Large intestine (tissue), 3 donors: ENCODE results near the gene DUS3L. TPM values are rescaled to one million over a fixed set of nuclear protein-coding genes. Genes with fewer than 3 reads are reported as not detected.
"Not testable (repeated sequence)": the region's sequence is repeated elsewhere in the genome, so short reads cannot be mapped to it uniquely, and the experiment has no call there.

ENCODE experiments used
- DNase-seq, 2 donors: peaks; one replicate each; pipeline versions ENCODE4 v3.0.0 to v3.0.0-alpha.2; 2013
- H3K27ac ChIP-seq: one replicate; pipeline ENCODE4 v1.5.1; 2013; ENCODE audit warnings: low read length
- H3K27me3 ChIP-seq: 2 replicates; pipeline ENCODE4 v1.6.1; 2013; ENCODE audit warnings: low read length; ENCODE audit not compliant: control insufficient read depth, insufficient read depth
- H3K36me3 ChIP-seq: 2 replicates; pipeline ENCODE4 v1.6.1; 2013; ENCODE audit warnings: low read length; ENCODE audit not compliant: control insufficient read depth, insufficient read depth
- H3K4me1 ChIP-seq: one replicate; pipeline ENCODE4 v1.6.1; 2013; ENCODE audit warnings: low read length; ENCODE audit not compliant: control insufficient read depth, insufficient read depth
- H3K4me3 ChIP-seq: one replicate; pipeline ENCODE4 v1.5.1; 2013; ENCODE audit warnings: low read length
- H3K9me3 ChIP-seq: one replicate; pipeline ENCODE4 v1.6.1; 2013; ENCODE audit warnings: mild to moderate bottlenecking, low read depth, low read length, moderate library complexity; ENCODE audit not compliant: control insufficient read depth
- WGBS: methylation state at CpG from one replicate; pipeline ENCODE4 v1.1.5; 2013; ENCODE audit warnings: low lambda C conversion rate; ENCODE audit not compliant: insufficient coverage; 5-methylcytosine and 5-hydroxymethylcytosine counted together
- polyA plus RNA-seq: library from polyadenylated mRNA; unstranded; fragments of 120-200 nt; gene quantifications from one replicate; pipeline ENCODE4 v1.2.1, GENCODE V29; 2013

Gene DUS3L
- polyA plus RNA-seq, 1 donor, result 34.6 TPM

DNA sequence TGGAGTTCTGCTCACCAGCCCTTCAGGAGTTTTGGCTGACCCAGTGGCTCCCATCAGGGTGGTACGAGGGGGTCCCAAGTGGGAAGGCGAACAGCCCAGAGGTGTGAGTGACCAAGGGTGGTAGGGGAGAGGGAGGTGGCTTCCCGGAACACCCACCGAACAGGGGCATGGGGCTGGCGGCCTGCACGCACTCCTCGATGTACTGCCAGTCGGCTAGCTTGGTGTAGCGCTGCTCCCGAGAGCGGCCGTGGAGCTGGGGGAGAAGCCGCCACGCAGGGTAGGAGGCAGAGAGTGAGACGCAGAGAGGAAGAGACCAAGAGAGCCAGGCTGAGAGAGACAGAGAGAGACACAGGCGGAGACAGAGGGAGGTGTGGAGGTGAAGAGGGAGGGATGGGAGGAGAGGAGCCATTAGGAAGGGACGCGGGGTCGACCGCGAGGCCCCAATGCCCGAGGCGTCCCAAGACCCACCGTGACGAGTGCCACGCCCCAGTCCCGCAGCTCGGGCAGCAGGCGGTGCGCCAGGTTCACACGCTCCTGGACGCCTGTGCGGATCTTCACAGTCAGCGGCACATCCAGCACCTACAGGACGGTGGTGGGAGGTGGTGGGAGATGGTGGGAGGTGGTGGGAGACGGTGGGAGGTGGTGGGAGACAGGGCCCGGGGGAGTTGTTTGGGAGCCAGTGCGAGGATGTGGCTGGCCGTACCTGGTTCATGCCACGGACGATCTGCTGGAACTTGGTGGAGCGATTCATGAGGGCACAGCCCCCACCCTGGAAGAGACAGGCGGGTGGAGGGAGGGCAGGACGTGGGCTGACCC is 4.2 kb downstream of the DUS3L start:
- H3K4me1 ChIP-seq, result peaks cover 8% of the 10 kb centered on the region
- no peaks in the 10 kb centered on the region for H3K27me3 ChIP-seq
- DNase-seq, result no peak
- peaks cover 15% of the 10 kb centered on the region for H3K9me3 ChIP-seq
- peaks cover 59% of the 10 kb centered on the region for H3K36me3 ChIP-seq
- no peak overlapping the region for H3K4me3 ChIP-seq
- H3K27ac ChIP-seq, result no peak overlapping the region
- WGBS, result no CpG with 5 or more reads among the region's 44 CpGs

DNA sequence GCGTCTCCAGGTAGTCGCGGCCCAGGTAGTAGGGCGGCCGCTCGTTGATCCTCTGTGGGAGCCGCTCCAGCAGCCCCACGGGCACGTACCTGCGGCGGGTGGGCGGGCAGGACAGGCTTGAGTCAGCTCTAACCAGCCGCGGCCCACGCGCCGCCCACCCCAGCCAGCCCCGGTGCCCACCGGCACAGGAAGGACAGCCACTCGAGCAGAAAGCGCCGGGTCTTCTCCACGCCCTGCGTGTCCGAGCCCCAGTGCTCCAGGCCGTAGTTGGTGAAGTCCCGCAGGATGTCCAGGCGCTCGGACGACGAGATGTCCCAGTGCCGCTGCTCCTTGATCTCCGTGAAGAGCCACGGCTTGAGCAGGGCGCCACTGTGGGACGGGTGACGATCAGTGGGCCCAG is 5.5 kb downstream of the DUS3L start:
- peaks cover 10% of the 10 kb centered on the region for H3K9me3 ChIP-seq
- no peaks in the 10 kb centered on the region for H3K27me3 ChIP-seq
- H3K27ac ChIP-seq, result no peak overlapping the region
- H3K36me3 ChIP-seq, result peaks cover 59% of the 10 kb centered on the region
- peaks cover 5% of the 10 kb centered on the region for H3K4me1 ChIP-seq
- H3K4me3 ChIP-seq, result no peak overlapping the region
- no CpG with 5 or more reads among the region's 37 CpGs for WGBS
- DNase-seq, result no peak

DNA sequence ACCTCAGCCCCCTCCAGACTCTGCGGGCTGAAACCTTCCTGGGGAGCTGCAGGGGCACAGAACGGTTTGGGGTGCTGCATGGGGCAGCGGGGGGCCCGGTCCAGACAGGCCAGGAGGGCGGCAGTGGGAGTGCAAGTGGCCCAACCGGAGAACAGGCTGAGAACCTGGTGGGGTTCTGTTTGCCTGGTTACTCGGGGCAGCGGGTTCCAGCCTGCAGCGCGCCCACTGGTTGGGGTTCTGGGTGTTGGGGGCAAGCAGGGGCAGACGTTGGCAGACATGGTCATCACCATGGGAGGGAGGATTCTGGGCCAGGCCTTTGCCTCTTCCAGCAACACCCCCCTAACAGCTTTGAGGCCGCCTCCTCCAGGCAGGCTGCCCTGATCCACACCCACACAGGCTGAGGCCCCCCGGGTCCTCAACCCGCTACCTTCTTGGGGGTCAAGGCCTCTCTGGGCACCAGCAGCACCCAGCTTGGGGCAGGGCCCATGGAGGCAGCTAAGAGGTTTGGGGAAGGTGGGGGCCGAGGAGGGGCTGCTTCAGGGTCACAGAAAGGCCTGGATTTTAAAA is 6.3 kb downstream of the DUS3L start, which contains the start of gene PRR22:
PRR22 (minus strand) TSS at position 166 of the 567 bp plus-strand sequence; CDS start at position 80, 86 bp downstream.
- Histone ChIP-seq H3K4me1 (no peaks in the 10 kb centered on the region), H3K27ac (no peak within 1 kb of the TSS), H3K27me3 (no peaks in the 10 kb centered on the region), H3K36me3 (peaks cover 54% of the 10 kb centered on the region), H3K4me3 (no peak within 1 kb of the TSS), H3K9me3 (peaks cover 10% of the 10 kb centered on the region)
- no CpG with 5 or more reads among the region's 15 CpGs for WGBS
- no peak for DNase-seq

GRCh38 chr19:5782945-5783919 is 7.7 kb downstream of the DUS3L start:
- WGBS, result no CpG with 5 or more reads among the region's 48 CpGs
- peaks cover 41% of the 10 kb centered on the region for H3K36me3 ChIP-seq
- no peak for DNase-seq

DNA sequence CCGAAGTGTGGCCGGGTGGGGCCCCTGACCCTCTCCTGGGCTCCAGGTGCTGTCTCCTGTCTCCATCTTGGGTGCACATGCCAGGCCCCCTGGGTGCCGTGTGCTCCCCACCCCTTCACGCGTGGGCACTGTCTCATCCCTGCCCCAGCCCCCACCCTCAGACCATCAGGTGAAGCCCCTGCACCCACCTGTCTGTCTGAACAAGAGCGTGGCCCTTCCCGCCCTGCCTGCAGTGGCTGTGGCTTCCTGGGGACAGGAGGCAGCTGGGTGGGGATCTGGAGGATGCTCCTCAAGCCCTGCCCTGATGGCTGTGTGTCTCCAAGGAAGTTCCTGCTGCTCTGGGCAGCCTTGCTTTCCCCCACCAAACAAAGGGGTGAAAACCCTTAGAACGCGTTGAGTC is 8.6 kb downstream of the DUS3L start:
- peaks cover 10% of the 10 kb centered on the region for H3K9me3 ChIP-seq
- H3K36me3 ChIP-seq, result peaks cover 32% of the 10 kb centered on the region
- no CpG with 5 or more reads among the region's 9 CpGs for WGBS
- no peaks in the 10 kb centered on the region for H3K4me1 ChIP-seq
- H3K27me3 ChIP-seq, result no peaks in the 10 kb centered on the region
- H3K4me3 ChIP-seq, result no peak overlapping the region
- H3K27ac ChIP-seq, result no peak overlapping the region
- no peak for DNase-seq

More at GRCh38 chr19:5782945-5783919, 7.7 kb downstream of the DUS3L start:
- Histone ChIP-seq H3K27me3 (no peaks in the 10 kb centered on the region), H3K9me3 (peaks cover 10% of the 10 kb centered on the region), H3K4me1 (no peaks in the 10 kb centered on the region), H3K4me3 (no peak overlapping the region), H3K27ac (no peak overlapping the region)

DNA sequence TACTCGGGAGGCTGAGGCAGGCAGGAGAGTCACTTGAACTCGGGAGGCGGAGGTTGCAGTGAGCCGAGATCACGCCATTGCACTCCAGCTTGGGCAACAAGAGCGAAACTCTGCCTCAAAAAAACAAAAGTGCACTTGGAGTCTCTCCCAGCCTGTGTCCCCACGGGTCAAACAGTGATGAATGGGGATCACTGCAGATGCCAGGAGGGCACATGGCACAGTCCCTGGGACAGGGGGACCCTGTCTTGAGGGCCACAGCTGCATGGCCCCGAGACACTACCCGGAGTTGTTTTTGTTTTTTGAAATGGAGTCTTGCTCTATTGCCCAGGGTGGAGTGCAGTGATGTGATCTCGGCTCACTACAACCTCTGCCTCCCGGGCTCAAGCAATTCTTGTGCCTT is 10.0 kb downstream of the DUS3L start:
- H3K4me1 ChIP-seq, H3K27me3 ChIP-seq, H3K27ac ChIP-seq, H3K4me3 ChIP-seq, DNase-seq, H3K9me3 ChIP-seq: not testable (repeated sequence)
- no CpG with 5 or more reads among the region's 11 CpGs for WGBS
- H3K36me3 ChIP-seq, result peaks cover 19% of the 10 kb centered on the region

DNA sequence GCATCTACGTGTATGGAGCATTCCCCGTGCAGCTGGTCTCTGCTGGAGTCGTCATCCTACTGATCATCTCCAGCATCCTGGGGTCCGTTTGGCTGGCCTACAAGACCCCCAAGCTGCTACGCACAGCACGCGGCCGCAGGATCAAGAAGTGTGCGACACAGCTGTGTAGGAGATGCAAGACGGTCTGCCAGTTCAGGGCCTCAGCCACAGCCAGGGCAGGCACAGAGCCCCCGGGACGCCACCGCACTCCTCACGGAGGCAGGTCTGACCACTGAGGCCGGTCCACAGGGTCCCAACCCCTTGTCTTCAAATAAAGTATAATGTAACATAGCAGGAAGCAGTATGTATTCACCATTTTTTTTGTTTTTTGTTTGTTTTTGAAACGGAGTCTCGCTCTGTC is 12.6 kb downstream of the DUS3L start:
- Histone ChIP-seq H3K27me3 (no peaks in the 10 kb centered on the region), H3K9me3 (no peaks in the 10 kb centered on the region), H3K27ac (no peak overlapping the region), H3K4me1 (no peaks in the 10 kb centered on the region), H3K36me3 (no peaks in the 10 kb centered on the region), H3K4me3 (no peak overlapping the region)
- WGBS, result no CpG with 5 or more reads among the region's 17 CpGs
- no peak for DNase-seq

GRCh38 chr19:5775668-5776309 is 15.2 kb downstream of the DUS3L start:
- H3K4me3 ChIP-seq, result no peak overlapping the region
- H3K27ac ChIP-seq, result no peak overlapping the region
- H3K27me3 ChIP-seq, result no peaks in the 10 kb centered on the region
- no peak for DNase-seq
- no peaks in the 10 kb centered on the region for H3K4me1 ChIP-seq
- H3K9me3 ChIP-seq, result no peaks in the 10 kb centered on the region
- H3K36me3 ChIP-seq, result no peaks in the 10 kb centered on the region
- no CpG with 5 or more reads among the region's 17 CpGs for WGBS

DNA sequence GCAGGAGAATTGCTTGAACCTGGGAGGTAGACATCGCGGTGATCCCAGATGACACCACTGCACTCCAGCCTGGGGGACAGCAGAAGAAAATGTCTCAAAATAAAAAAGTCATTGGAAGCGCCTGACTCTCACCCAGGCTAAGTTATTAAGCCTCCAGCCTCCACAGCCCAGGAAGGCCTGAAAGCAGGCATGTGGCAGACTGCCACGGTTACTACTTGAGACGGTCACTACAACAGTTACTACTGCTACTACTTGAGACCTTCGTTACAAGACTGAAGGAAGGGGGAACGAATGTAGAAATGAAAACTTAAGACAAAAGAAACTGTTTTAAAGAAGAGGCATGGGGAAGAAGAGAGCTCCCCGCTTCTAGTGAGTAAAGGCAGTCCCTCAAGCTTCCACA is 16.0 kb downstream of the DUS3L start:
- Histone ChIP-seq H3K4me1 (no peaks in the 10 kb centered on the region), H3K4me3 (no peak overlapping the region), H3K9me3 (no peaks in the 10 kb centered on the region), H3K36me3 (no peaks in the 10 kb centered on the region), H3K27me3 (no peaks in the 10 kb centered on the region), H3K27ac (no peak overlapping the region)
- no peak for DNase-seq
- 80% methylated on average over 1 of the region's 8 CpGs for WGBS

GRCh38 chr19:5773276-5773675 is 17.7 kb downstream of the DUS3L start:
- no peak for DNase-seq
- Histone ChIP-seq H3K27ac (no peak overlapping the region), H3K9me3 (no peaks in the 10 kb centered on the region), H3K4me1 (no peaks in the 10 kb centered on the region), H3K36me3 (no peaks in the 10 kb centered on the region), H3K4me3 (no peak overlapping the region), H3K27me3 (no peaks in the 10 kb centered on the region)
- WGBS, result no CpG with 5 or more reads among the region's 5 CpGs
